K562 (cell line): ENCODE measurements around the gene SEZ6L. TPM values are rescaled to one million over a fixed set of nuclear protein-coding genes. Genes with fewer than 3 reads are reported as not detected.
A peak's percentile ranks its signal among the peaks of the same experiment; 100 is the strongest.

ENCODE experiments used
- NFYB ChIP-seq: IDR thresholded peaks from 2 replicates; pipeline ENCODE4 v1.6.1; 2011; ENCODE audit warnings: mild to moderate bottlenecking, moderate library complexity; ENCODE audit not compliant: insufficient read length; ENCODE audit errors: extremely low read depth
- RAD21 ChIP-seq, 2 experiments: fragments of 250-450 bp in 1 of 2; fragments of 450-650 bp in 1 of 2; sonication (Bioruptor Pico) in 1 of 2; formaldehyde crosslinking in 1 of 2; IDR thresholded peaks in 1 of 2; conservative IDR thresholded peaks in 1 of 2; 2 replicates each; pipeline versions ENCODE4 v1.4.0 to v1.8.0; 2020 to 2022; ENCODE audit warnings: mild to moderate bottlenecking in 2 of 2, moderate library complexity in 1 of 2
- SMC3 ChIP-seq: conservative IDR thresholded peaks from 2 replicates; pipeline ENCODE4 v1.6.1; 2011; ENCODE audit warnings: low read depth, low read length, improper control_type of control experiment; ENCODE audit not compliant: insufficient read depth
- STAG1 ChIP-seq: sonication (generic); formaldehyde crosslinking; IDR thresholded peaks from 2 replicates; pipeline ENCODE4 v1.5.0; 2020; ENCODE audit warnings: missing genetic modification reagents, borderline replicate concordance
- ZNF134 ChIP-seq: fragments of 250-450 bp; sonication (Bioruptor Pico); conservative IDR thresholded peaks from 2 replicates; pipeline ENCODE4 v1.4.0; 2020
- ZNF76 ChIP-seq: fragments of 250-450 bp; sonication (Bioruptor Pico); IDR thresholded peaks from 2 replicates; pipeline ENCODE4 v1.4.0; 2020; ENCODE audit warnings: mild to moderate bottlenecking, moderate library complexity, borderline replicate concordance
- polyA plus RNA-seq, 8 experiments: library from polyadenylated mRNA; depleted of rRNA in 4 of 8; stranded (reverse) in 5 of 8; unstranded in 3 of 8; fragments of >200 nt; fragmentation: Nextera tagmentation in 2 of 8; fragmentation: Illumina TruSeq in 1 of 8; extraction: Ambion mirVana in 2 of 8; extraction: Trizol in 1 of 8; gene quantifications; 2 replicates each; pipeline versions ENCODE4 v1.2.1 to v1.2.3, GENCODE V29; 2011 to 2014; ENCODE audit warnings: inconsistent platforms in 1 of 8, missing spikeins in 1 of 8
- total RNA-seq, 7 experiments: library from RNA; depleted of rRNA in 6 of 7; stranded (reverse); fragments of >200 nt in 6 of 7; fragmentation: Illumina TruSeq in 2 of 7; extraction: Trizol in 2 of 7; gene quantifications; 2 replicates each; pipeline versions ENCODE4 v1.2.1 to v1.2.3, GENCODE V29; 2011 to 2021; ENCODE audit warnings: low replicate concordance in 1 of 7
- TF ChIP-seq, protein P1 (sequence below): fragments of 450-650 bp; formaldehyde crosslinking; IDR thresholded peaks from 2 replicates; pipeline ENCODE4 v1.4.0; 2020; ENCODE audit warnings: mild to moderate bottlenecking, moderate library complexity
- TF ChIP-seq, protein P2 (sequence below), 3 experiments: IDR thresholded peaks in 2 of 3; conservative IDR thresholded peaks in 1 of 3; 2 replicates each; pipeline ENCODE4 v1.5.1; 2011 to 2012; ENCODE audit warnings: low read length in 3 of 3, mild to moderate bottlenecking in 3 of 3, control low read depth in 2 of 3, improper control_type of control experiment in 1 of 3, inconsistent platforms in 1 of 3, low read depth in 1 of 3, mixed read lengths in 1 of 3, moderate library complexity in 1 of 3; ENCODE audit not compliant: insufficient read depth in 2 of 3

The SEZ6L gene
- total and polyA plus RNA-seq, 9 of the 15 experiments (the other 6 are each of a cell fraction or from before 2014, with no cell fraction given), result not detected

DNA sequence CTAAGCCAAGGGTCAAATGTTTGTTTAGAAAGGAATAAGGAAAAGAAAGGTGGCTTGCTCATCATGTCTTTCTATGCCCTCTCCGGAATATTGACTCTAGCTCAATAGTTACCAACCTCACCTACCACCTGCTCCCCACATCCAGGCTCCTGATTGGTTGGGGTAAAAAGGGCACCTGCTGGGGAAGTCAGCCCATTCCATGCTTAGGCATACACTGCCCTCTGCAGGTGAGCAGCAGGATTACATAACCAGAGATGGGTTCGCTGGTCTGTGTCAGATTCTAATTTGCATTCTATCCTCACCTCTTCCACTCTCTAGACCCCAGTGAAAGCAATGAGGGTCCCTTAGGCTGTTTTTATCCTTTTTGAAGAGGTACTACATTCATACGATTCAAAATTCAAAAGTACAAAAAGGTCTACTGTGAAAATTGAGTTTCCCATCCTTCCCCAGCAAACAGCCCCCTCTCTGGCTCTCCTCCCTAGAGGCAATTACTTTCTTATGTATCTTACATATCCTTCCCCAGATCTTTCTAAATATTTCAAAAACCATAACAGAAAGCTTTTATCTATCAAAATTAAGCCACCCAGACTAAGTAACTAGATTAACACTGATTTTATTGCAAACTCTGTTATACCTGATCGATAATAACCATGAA lies 161.8 kb downstream of the SEZ6L start (continued):
- TF ChIP-seq RAD21 (CRISPR knock-in tag; conservative IDR thresholded peaks at IDR 0.05 in 1 of 2, IDR thresholded peaks at IDR 0.05 in 1 of 2), result peak; percentile 62 to 90
- peak; percentile 7 for TF ChIP-seq NFYB
- peak; percentile 39; the same call in 1 of the 2 replicates for TF ChIP-seq STAG1 (CRISPR knock-in tag)
- TF ChIP-seq, protein P1, sequence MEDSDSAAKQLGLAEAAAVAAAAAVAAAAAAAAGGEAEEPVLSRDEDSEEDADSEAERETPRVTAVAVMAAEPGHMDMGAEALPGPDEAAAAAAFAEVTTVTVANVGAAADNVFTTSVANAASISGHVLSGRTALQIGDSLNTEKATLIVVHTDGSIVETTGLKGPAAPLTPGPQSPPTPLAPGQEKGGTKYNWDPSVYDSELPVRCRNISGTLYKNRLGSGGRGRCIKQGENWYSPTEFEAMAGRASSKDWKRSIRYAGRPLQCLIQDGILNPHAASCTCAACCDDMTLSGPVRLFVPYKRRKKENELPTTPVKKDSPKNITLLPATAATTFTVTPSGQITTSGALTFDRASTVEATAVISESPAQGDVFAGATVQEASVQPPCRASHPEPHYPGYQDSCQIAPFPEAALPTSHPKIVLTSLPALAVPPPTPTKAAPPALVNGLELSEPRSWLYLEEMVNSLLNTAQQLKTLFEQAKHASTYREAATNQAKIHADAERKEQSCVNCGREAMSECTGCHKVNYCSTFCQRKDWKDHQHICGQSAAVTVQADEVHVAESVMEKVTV, result peak; percentile 46; the same call in 1 of the 2 replicates
- no peak for TF ChIP-seq ZNF134 (CRISPR knock-in tag)
- TF ChIP-seq, protein P2, sequence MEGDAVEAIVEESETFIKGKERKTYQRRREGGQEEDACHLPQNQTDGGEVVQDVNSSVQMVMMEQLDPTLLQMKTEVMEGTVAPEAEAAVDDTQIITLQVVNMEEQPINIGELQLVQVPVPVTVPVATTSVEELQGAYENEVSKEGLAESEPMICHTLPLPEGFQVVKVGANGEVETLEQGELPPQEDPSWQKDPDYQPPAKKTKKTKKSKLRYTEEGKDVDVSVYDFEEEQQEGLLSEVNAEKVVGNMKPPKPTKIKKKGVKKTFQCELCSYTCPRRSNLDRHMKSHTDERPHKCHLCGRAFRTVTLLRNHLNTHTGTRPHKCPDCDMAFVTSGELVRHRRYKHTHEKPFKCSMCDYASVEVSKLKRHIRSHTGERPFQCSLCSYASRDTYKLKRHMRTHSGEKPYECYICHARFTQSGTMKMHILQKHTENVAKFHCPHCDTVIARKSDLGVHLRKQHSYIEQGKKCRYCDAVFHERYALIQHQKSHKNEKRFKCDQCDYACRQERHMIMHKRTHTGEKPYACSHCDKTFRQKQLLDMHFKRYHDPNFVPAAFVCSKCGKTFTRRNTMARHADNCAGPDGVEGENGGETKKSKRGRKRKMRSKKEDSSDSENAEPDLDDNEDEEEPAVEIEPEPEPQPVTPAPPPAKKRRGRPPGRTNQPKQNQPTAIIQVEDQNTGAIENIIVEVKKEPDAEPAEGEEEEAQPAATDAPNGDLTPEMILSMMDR (IDR thresholded peaks at IDR 0.05 in 2 of 3, conservative IDR thresholded peaks at IDR 0.05 in 1 of 3; ENCODE audit: insufficient read depth in 2 of 3, low read depth in 1 of 3, low read length in 3 of 3), result peak; percentile 84 to 88 (median 85)
- TF ChIP-seq SMC3, result peak; percentile 77
- no peak for TF ChIP-seq ZNF76 (CRISPR knock-in tag)
